Type B pancreatic cell (in vitro differentiated cells): ENCODE data around the gene KCNMB2. TPM values are rescaled to one million over a fixed set of nuclear protein-coding genes. Genes with fewer than 3 reads are reported as not detected.

Experiments used
- DNase-seq: peaks from one replicate; pipeline ENCODE4 v3.0.0; 2021; ENCODE audit warnings: mixed read lengths; ENCODE audit not compliant: unreplicated experiment; ENCODE audit errors: extremely low spot score
- H3K27ac Mint-ChIP-seq: 2 replicates; pipeline ENCODE4 v1.8.0; 2021; ENCODE audit warnings: mild to moderate bottlenecking, mixed read lengths
- H3K27me3 Mint-ChIP-seq: 2 replicates; pipeline ENCODE4 v1.8.0; 2021; ENCODE audit warnings: mixed read lengths
- H3K36me3 Mint-ChIP-seq: 2 replicates; pipeline ENCODE4 v1.8.0; 2021; ENCODE audit warnings: mixed read lengths
- H3K4me1 Mint-ChIP-seq: one replicate; pipeline ENCODE4 v1.8.0; 2021; ENCODE audit warnings: mixed read lengths; ENCODE audit not compliant: unreplicated experiment
- H3K4me3 Mint-ChIP-seq: 2 replicates; pipeline ENCODE4 v1.8.0; 2021; ENCODE audit warnings: mild to moderate bottlenecking, mixed read lengths
- H3K9me3 Mint-ChIP-seq: 2 replicates; pipeline ENCODE4 v1.8.0; 2021; ENCODE audit warnings: mixed read lengths
- total RNA-seq: library from RNA; stranded (reverse); gene quantifications from 2 replicates; pipeline ENCODE4 v1.2.1, GENCODE V29; 2021; ENCODE audit warnings: low replicate concordance
- TF ChIP-seq, protein P1 (sequence below): fragments of 200-600 bp; sonication (generic); conservative IDR thresholded peaks from 2 replicates; pipeline ENCODE4 v1.5.0; 2021; ENCODE audit warnings: antibody characterized with exemption, mild to moderate bottlenecking

Gene KCNMB2
- total RNA-seq, 1 donor from 2014 or later, result 1.3 TPM

DNA sequence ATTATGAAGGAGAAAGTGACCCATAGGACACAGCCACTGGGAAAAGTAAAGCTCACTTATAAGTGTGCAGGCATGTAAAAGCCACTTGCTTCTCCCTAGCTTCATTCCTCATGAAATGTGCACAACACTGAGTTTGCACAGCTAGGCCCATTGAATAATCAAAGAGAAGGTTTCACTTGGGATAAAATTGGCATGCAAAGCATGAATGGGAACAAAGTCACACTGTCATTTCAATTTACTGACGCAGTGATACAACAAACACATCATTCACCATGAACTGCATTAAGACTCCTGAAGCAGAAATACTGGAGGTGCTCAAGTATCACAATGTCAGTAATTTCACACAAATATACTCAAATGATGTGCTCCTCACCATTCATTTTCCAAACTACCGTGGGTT lies 61.1 kb downstream of the KCNMB2 start:
- DNase-seq, result no peak
- H3K27ac Mint-ChIP-seq, result no peak overlapping the region
- no peak overlapping the region for H3K4me3 Mint-ChIP-seq
- no peaks in the 10 kb centered on the region for H3K36me3 Mint-ChIP-seq
- H3K27me3 Mint-ChIP-seq, result peaks cover 9% of the 10 kb centered on the region
- H3K4me1 Mint-ChIP-seq, result no peaks in the 10 kb centered on the region
- TF ChIP-seq, protein P1, sequence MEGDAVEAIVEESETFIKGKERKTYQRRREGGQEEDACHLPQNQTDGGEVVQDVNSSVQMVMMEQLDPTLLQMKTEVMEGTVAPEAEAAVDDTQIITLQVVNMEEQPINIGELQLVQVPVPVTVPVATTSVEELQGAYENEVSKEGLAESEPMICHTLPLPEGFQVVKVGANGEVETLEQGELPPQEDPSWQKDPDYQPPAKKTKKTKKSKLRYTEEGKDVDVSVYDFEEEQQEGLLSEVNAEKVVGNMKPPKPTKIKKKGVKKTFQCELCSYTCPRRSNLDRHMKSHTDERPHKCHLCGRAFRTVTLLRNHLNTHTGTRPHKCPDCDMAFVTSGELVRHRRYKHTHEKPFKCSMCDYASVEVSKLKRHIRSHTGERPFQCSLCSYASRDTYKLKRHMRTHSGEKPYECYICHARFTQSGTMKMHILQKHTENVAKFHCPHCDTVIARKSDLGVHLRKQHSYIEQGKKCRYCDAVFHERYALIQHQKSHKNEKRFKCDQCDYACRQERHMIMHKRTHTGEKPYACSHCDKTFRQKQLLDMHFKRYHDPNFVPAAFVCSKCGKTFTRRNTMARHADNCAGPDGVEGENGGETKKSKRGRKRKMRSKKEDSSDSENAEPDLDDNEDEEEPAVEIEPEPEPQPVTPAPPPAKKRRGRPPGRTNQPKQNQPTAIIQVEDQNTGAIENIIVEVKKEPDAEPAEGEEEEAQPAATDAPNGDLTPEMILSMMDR, result no peak
- peaks cover 12% of the 10 kb centered on the region for H3K9me3 Mint-ChIP-seq

DNA sequence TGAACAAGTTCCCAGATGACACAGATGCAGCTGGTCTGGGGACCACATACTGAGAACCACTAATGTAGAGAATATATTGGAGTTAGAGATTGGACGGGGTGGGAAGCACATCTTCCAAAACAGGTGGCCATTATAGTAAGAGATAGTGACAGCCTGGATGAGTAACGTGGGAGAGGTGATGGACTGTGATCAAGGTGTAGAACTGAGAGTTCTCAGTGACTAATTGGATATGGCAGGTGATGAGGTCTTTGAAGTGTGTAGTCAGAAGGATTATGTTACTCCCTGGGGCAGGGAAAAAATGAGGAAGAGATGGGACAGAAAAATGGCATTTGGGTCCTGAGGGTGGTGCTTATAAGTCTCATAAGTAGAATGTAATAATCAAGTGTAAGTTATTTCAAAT lies 66.6 kb downstream of the KCNMB2 start:
- Mint-ChIP-seq H3K9me3 (peaks cover 5% of the 10 kb centered on the region), H3K36me3 (peaks cover 4% of the 10 kb centered on the region), H3K27ac (no peak overlapping the region), H3K4me3 (no peak overlapping the region), H3K27me3 (peaks cover 7% of the 10 kb centered on the region), H3K4me1 (no peaks in the 10 kb centered on the region)
- DNase-seq, result no peak
- TF ChIP-seq, protein P1, result no peak

DNA sequence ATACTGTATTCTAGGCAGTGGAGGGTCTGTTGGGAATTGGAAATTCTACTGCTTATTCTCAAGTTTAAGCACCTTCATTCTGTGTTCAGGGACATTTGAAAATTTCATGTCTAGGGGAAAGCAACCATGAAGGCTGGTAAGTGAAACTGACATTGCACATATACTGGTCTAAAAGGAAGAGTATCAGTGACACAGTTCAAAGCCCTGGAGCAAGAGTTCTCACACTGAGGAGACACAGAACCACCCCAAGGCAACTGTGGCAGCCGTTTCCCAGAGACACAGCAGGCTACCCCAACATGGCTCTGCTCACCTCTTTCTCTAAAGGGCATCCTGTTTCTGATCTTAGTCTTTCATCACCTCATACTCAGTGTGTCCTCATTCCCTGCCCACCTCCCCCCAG lies 67.5 kb downstream of the KCNMB2 start:
- no peak for DNase-seq
- no peaks in the 10 kb centered on the region for H3K4me1 Mint-ChIP-seq
- H3K4me3 Mint-ChIP-seq, result no peak overlapping the region
- no peak overlapping the region for H3K27ac Mint-ChIP-seq
- peaks cover 5% of the 10 kb centered on the region for H3K9me3 Mint-ChIP-seq
- TF ChIP-seq, protein P1, result no peak
- H3K27me3 Mint-ChIP-seq, result peaks cover 4% of the 10 kb centered on the region
- H3K36me3 Mint-ChIP-seq, result peaks cover 4% of the 10 kb centered on the region

DNA sequence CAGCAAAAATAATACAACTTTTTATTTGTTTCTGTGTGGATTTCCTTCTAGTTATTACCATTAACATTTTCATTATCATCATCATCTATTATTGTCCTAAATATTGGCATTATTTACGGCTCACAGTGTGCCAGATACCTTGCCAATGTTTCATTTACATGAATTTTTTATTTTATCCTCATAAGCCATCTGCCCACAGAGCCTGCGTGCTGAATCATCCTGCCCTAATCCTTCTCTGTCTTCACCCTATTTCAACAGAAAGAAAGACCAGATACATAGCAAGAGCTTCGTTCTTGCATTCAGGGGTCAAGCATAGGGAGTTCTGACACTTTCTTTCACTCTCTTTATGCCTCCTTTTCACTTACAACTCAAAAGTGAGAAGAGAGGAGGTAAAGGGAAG lies 82.0 kb downstream of the KCNMB2 start:
- no peak for DNase-seq
- no peaks in the 10 kb centered on the region for H3K27me3 Mint-ChIP-seq
- H3K36me3 Mint-ChIP-seq, result no peaks in the 10 kb centered on the region
- TF ChIP-seq, protein P1, result no peak
- no peak overlapping the region for H3K4me3 Mint-ChIP-seq
- no peak overlapping the region for H3K27ac Mint-ChIP-seq
- H3K9me3 Mint-ChIP-seq, result no peaks in the 10 kb centered on the region
- no peaks in the 10 kb centered on the region for H3K4me1 Mint-ChIP-seq

DNA sequence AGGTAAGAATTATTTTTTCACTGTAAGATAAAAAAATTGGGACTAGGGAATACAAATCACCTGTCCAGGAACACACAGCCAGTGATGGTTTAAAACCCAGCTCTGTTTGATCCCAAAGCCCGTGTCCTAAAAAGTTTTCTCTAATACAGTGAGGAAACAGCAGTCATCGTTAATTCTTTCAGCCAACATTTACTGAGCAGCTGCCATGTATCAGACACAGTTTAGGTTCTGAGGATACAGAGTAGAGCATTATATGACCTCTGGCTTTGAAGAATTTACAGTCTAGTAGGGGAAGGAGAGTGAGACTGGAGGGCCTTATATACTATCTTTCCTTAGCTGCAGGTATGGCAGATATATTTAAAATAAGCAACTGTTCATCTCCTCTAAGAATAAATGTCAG lies 82.7 kb downstream of the KCNMB2 start:
- Mint-ChIP-seq H3K27me3 (no peaks in the 10 kb centered on the region), H3K4me1 (no peaks in the 10 kb centered on the region), H3K4me3 (no peak overlapping the region), H3K27ac (no peak overlapping the region), H3K36me3 (no peaks in the 10 kb centered on the region), H3K9me3 (no peaks in the 10 kb centered on the region)
- TF ChIP-seq, protein P1, result no peak
- DNase-seq, result no peak

DNA sequence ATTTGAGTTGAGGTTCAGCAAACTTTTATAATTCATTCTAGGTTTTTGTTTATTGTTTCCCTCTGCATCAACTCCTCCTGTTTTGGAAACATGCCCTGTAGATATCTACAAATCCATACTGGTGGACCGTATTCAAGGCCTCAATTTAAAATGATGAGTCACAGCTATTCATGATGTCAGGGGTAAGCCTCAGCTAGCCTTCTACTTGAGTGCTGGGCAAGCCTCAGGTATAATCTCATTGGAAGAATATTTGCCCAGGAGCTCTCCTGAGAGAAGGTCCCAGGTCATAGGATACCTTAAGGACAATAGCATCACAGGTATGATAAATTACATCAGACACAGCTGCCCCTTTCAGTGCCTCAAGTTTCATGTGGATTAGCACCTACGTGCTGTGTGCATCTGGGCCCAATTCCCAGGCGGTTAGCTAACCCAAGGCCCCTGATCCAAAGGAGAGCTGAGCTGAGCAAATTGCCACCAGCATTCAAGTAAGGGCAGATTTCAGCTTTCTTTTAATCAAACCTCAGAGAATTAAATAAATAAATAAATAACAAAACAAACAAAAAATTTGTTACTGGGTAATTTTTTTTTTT lies 87.5 kb downstream of the KCNMB2 start:
- TF ChIP-seq, protein P1, result no peak
- H3K9me3 Mint-ChIP-seq, result no peaks in the 10 kb centered on the region
- no peaks in the 10 kb centered on the region for H3K27me3 Mint-ChIP-seq
- no peak for DNase-seq
- no peaks in the 10 kb centered on the region for H3K4me1 Mint-ChIP-seq
- H3K27ac Mint-ChIP-seq, result no peak overlapping the region
- H3K4me3 Mint-ChIP-seq, result no peak overlapping the region
- no peaks in the 10 kb centered on the region for H3K36me3 Mint-ChIP-seq
